B cell (primary cell): ENCODE results near the gene HPN.

Experiments
- CTCF ChIP-seq: fragments of 200-600 bp; IDR thresholded peaks from one replicate; pipeline ENCODE4 v1.8.0; 2022; ENCODE audit warnings: antibody characterized with exemption, mild to moderate bottlenecking
- EZH2 ChIP-seq: IDR thresholded peaks from 2 replicates; pipeline ENCODE4 v1.6.1; 2012; ENCODE audit warnings: borderline replicate concordance, low read depth, mild to moderate bottlenecking, moderate library complexity, low read length; ENCODE audit not compliant: insufficient read depth, poor library complexity, severe bottlenecking

- TF ChIP-seq CTCF (no peak), EZH2 (no peak)
Measured at GRCh38 chr19:35053667-35054293, 12.3 kb downstream of the HPN start.
